ENCODE measurements around the gene DLX2. TPM values are rescaled to one million over a fixed set of nuclear protein-coding genes. Genes with fewer than 3 reads are reported as not detected.
"Not testable (repeated sequence)": the region's sequence is repeated elsewhere in the genome, so short reads cannot be mapped to it uniquely, and the experiment has no call there.

The DLX2 gene
- total RNA-seq, 4 donors from 2014 or later = not detected

GRCh38 chr2:172119089-172119488, 16.4 kb upstream of the DLX2 start:
- no peaks in the 10 kb centered on the region for H3K4me1 ChIP-seq
- H3K9me3 ChIP-seq = no peaks in the 10 kb centered on the region
- H3K4me3 ChIP-seq = no peak overlapping the region
- ATAC-seq = no peak
- no peaks in the 10 kb centered on the region for H3K36me3 ChIP-seq
- H3K27me3 ChIP-seq = peaks cover 0 to 4% (median 0%) of the 10 kb centered on the region in 3 donors
- no peak for DNase-seq
- in situ Hi-C loops (cut with MboI; ENCODE audit: low sequenced_read_pairs in 4 of 4) = loop anchor here (10.0 to 25.0 kb wide), 4 partner anchors 307 to 532 kb away; no protein-coding TSS in a partner anchor
- intact Hi-C loops (cut with DNase I; ENCODE audit: low total_unique reads) = no loop called here
- no peak for TF ChIP-seq POLR2A (IDR thresholded peaks at IDR 0.05)
- TF ChIP-seq, protein P1, sequence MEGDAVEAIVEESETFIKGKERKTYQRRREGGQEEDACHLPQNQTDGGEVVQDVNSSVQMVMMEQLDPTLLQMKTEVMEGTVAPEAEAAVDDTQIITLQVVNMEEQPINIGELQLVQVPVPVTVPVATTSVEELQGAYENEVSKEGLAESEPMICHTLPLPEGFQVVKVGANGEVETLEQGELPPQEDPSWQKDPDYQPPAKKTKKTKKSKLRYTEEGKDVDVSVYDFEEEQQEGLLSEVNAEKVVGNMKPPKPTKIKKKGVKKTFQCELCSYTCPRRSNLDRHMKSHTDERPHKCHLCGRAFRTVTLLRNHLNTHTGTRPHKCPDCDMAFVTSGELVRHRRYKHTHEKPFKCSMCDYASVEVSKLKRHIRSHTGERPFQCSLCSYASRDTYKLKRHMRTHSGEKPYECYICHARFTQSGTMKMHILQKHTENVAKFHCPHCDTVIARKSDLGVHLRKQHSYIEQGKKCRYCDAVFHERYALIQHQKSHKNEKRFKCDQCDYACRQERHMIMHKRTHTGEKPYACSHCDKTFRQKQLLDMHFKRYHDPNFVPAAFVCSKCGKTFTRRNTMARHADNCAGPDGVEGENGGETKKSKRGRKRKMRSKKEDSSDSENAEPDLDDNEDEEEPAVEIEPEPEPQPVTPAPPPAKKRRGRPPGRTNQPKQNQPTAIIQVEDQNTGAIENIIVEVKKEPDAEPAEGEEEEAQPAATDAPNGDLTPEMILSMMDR (IDR thresholded peaks at IDR 0.05 in 4 of 5, conservative IDR thresholded peaks at IDR 0.05 in 1 of 5) = no peak
- H3K27ac ChIP-seq = no peak overlapping the region

- intact Hi-C loops (cut with DNase I; ENCODE audit: low total_unique reads) = no loop called here
- H3K27ac ChIP-seq = no peak overlapping the region
- no peak overlapping the region for H3K4me3 ChIP-seq
- in situ Hi-C loops (cut with MboI; ENCODE audit: low sequenced_read_pairs in 4 of 4) = loop anchor here (10.0 to 25.0 kb wide), 4 partner anchors 304 to 529 kb away; no protein-coding TSS in a partner anchor
- no peaks in the 10 kb centered on the region for H3K36me3 ChIP-seq
- no peaks in the 10 kb centered on the region for H3K4me1 ChIP-seq
- no peaks in the 10 kb centered on the region for H3K27me3 ChIP-seq
- ATAC-seq = no peak
- TF ChIP-seq POLR2A (IDR thresholded peaks at IDR 0.05) = no peak
- TF ChIP-seq, protein P1 (IDR thresholded peaks at IDR 0.05 in 4 of 5, conservative IDR thresholded peaks at IDR 0.05 in 1 of 5) = no peak
- no peaks in the 10 kb centered on the region for H3K9me3 ChIP-seq
- no peak for DNase-seq
Observed at GRCh38 chr2:172116107-172116506, 13.4 kb upstream of the DLX2 start.

DNA sequence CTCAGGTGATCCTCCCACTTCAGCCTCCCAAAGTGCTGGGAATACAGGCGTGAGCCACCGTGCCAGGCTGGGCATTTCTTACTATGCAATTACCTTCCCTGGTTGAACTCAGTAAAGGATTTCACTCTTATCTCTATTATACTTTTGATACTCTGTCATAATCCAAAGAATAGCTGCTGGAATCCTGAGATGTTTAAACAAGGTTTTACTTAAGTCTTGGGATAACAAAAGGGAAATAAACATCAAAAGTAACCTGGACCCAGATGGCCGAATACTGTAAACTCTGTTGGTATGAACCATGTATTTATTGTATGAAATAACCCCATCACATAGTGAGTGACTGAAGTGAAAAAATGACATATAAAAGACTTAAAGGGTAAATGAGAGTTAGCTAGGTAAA, 11.9 kb upstream of the DLX2 start:
- no peak for ATAC-seq
- intact Hi-C loops (cut with DNase I; ENCODE audit: low total_unique reads) (no loop called here), in situ Hi-C loops (cut with MboI; ENCODE audit: low sequenced_read_pairs in 4 of 4) (loop anchor here (10.0 to 25.0 kb wide), 4 partner anchors 302 to 527 kb away; no protein-coding TSS in a partner anchor)
- TF ChIP-seq, protein P1 (IDR thresholded peaks at IDR 0.05 in 4 of 5, conservative IDR thresholded peaks at IDR 0.05 in 1 of 5) = no peak
- no peak for TF ChIP-seq POLR2A (IDR thresholded peaks at IDR 0.05)
- H3K27me3 ChIP-seq = peaks cover 0 to 3% (median 0%) of the 10 kb centered on the region in 3 donors
- H3K4me3 ChIP-seq = no peak overlapping the region
- H3K36me3 ChIP-seq = no peaks in the 10 kb centered on the region
- no peaks in the 10 kb centered on the region for H3K9me3 ChIP-seq
- H3K4me1 ChIP-seq = no peaks in the 10 kb centered on the region
- H3K27ac ChIP-seq = no peak overlapping the region
- no peak for DNase-seq

DNA sequence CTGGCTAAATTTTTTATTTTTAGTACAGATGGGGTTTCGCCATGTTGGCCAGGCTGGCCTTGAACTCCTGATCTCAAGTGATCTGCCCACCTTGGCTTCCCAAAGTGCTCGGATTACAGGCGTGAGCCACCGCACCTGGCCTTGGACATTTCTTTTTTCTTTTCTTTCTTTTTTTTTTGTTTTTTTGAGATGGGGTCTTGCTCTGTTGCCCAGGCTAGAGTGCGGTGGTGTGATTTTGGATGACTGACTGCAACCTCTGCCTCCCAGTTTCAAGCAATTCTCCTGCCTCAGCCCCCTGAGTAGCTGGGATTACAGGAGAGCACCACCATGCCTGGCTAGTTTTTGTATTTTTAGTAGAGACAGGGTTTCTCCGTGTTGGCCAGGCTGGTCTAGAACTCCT, 11.5 kb upstream of the DLX2 start:
- in situ Hi-C loops (cut with MboI; ENCODE audit: low sequenced_read_pairs in 4 of 4) = loop anchor here (10.0 to 25.0 kb wide), 4 partner anchors 302 to 527 kb away; no protein-coding TSS in a partner anchor
- H3K36me3 ChIP-seq; H3K27ac ChIP-seq; H3K4me1 ChIP-seq; H3K4me3 ChIP-seq; ATAC-seq; DNase-seq; intact Hi-C loops (cut with DNase I; ENCODE audit: low total_unique reads); H3K9me3 ChIP-seq; H3K27me3 ChIP-seq: not testable (repeated sequence)

- peaks cover 4 to 6% (median 6%) of the 10 kb centered on the region in 3 donors for H3K27me3 ChIP-seq
Observed at GRCh38 chr2:172113617-172114016, 10.9 kb upstream of the DLX2 start.

More at GRCh38 chr2:172113617-172114016, 10.9 kb upstream of the DLX2 start:
- H3K27ac ChIP-seq = no peak overlapping the region
- in situ Hi-C loops (cut with MboI; ENCODE audit: low sequenced_read_pairs in 4 of 4) = loop anchor here (10.0 to 25.0 kb wide), 4 partner anchors 301 to 526 kb away; no protein-coding TSS in a partner anchor
- ATAC-seq = peak in 1 of 2 donors; percentile 16
- no peaks in the 10 kb centered on the region for H3K36me3 ChIP-seq
- no peak overlapping the region for H3K4me3 ChIP-seq
- H3K4me1 ChIP-seq = no peaks in the 10 kb centered on the region
- TF ChIP-seq, protein P1 (IDR thresholded peaks at IDR 0.05 in 4 of 5, conservative IDR thresholded peaks at IDR 0.05 in 1 of 5) = peak in 2 of 5 experiments; percentile 12 to 46
- no peak for TF ChIP-seq POLR2A (IDR thresholded peaks at IDR 0.05)
- DNase-seq = no peak
- intact Hi-C loops (cut with DNase I; ENCODE audit: low total_unique reads) = no loop called here
- no peaks in the 10 kb centered on the region for H3K9me3 ChIP-seq

Data from gastrocnemius medialis (tissue), 4 donors.